Measurements from ENCODE around the gene GPS2. TPM values are rescaled to one million over a fixed set of nuclear protein-coding genes. Genes with fewer than 3 reads are reported as not detected.

GPS2 gene
- total RNA-seq, 4 donors from 2014 or later: 36.1 to 108 (median 57.3) TPM

DNA sequence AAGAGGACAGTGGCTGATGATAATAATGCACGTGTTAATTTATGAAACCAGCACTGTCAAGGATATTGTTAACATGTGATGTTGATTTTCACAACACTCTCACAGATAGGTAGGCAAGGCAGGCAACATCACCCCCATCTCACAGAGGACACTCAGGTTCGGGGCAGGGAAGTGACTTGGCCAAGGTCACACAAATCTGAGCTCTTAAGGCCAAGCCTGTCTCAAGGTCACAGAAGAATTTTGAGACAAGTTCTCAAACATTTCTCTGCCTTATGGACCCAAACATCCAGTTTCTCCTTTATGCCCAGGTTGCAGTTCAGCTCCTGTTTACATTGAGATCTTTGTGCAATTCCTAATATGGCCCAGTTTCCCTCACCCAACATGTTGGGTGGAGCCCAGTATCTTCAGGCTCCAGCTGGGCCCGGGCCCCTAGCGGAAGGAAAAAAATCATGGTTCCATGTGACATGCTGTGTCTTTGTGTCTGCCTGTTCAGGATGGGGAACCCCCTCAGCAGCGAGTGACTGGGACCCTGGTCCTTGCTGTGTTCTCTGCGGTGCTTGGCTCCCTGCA, 32.3 kb downstream of the GPS2 start:
- H3K9me3 ChIP-seq: no peaks in the 10 kb centered on the region
- H3K36me3 ChIP-seq: no peaks in the 10 kb centered on the region
- H3K27ac ChIP-seq: peak overlapping the region in 1 of 4 donors; percentile 86
- 50 to 69% methylated on average over 6 of the region's 6 CpGs for WGBS, 2 donors
- no peak for DNase-seq (ENCODE audit: low spot score in 2 of 2)
- peaks cover 0 to 27% (median 13%) of the 10 kb centered on the region in 4 donors for H3K4me1 ChIP-seq
- peaks cover 0 to 34% of the 10 kb centered on the region in 2 donors for H3K27me3 ChIP-seq
- H3K4me3 ChIP-seq: peak overlapping the region in 1 of 4 donors; percentile 59
- TF ChIP-seq, protein P1, sequence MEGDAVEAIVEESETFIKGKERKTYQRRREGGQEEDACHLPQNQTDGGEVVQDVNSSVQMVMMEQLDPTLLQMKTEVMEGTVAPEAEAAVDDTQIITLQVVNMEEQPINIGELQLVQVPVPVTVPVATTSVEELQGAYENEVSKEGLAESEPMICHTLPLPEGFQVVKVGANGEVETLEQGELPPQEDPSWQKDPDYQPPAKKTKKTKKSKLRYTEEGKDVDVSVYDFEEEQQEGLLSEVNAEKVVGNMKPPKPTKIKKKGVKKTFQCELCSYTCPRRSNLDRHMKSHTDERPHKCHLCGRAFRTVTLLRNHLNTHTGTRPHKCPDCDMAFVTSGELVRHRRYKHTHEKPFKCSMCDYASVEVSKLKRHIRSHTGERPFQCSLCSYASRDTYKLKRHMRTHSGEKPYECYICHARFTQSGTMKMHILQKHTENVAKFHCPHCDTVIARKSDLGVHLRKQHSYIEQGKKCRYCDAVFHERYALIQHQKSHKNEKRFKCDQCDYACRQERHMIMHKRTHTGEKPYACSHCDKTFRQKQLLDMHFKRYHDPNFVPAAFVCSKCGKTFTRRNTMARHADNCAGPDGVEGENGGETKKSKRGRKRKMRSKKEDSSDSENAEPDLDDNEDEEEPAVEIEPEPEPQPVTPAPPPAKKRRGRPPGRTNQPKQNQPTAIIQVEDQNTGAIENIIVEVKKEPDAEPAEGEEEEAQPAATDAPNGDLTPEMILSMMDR (IDR thresholded peaks at IDR 0.05): no peak

DNA sequence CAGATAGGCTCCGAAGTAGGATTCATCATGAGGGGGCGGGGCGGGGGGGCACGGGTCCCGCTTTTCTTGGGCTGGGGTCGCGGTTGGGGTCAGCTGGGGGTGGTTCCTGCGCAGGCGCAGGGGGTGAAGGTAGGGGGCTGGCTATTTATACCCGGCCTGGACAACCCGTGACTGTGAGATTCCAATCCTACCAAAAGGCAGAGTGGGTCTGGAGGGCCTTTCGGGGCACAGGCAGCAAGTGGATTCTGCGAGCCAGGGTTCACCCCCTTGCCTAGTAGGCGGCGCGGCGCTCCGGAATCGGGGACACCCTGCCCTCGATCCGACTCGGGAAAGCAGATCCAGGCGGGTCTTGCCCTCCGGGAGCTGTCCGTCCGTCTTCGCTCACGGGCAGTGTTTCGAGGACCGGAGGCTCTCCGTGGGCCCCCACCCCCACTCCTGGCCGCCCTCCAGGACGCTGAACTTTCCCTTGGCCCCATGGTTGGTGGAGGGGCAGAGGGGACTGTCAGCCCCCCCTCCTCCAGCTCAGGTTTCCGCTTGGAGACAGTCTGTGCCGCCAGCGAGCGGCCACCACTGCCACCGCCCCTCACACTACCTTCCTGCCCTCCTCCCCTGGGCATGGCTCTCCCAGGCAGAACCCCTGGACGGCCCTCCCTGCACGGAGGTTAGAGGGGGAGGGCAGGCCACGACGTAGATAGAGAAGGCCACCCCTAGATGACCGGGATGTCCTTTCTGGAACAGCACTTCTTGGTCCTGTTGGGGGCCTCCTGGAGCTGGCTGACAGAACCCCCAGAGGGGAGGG, 33.0 kb downstream of the GPS2 start:
- WGBS, 2 donors: 1 to 2% methylated on average over 30 to 42 of the region's 43 CpGs
- no peaks in the 10 kb centered on the region for H3K36me3 ChIP-seq
- H3K27me3 ChIP-seq: peaks cover 0 to 27% of the 10 kb centered on the region in 2 donors
- peak overlapping the region; percentile 5 to 59 (median 26) for H3K4me3 ChIP-seq
- no peak for TF ChIP-seq POLR2A (IDR thresholded peaks at IDR 0.05)
- no peak for TF ChIP-seq EP300 (IDR thresholded peaks at IDR 0.05)
- TF ChIP-seq, protein P1 (IDR thresholded peaks at IDR 0.05): no peak
- peaks cover 0 to 27% (median 13%) of the 10 kb centered on the region in 4 donors for H3K4me1 ChIP-seq
- H3K27ac ChIP-seq: peak overlapping the region in 3 of 4 donors; percentile 21 to 86 (median 67)
- no peak for DNase-seq (ENCODE audit: low spot score in 2 of 2)
- H3K9me3 ChIP-seq: no peaks in the 10 kb centered on the region

DNA sequence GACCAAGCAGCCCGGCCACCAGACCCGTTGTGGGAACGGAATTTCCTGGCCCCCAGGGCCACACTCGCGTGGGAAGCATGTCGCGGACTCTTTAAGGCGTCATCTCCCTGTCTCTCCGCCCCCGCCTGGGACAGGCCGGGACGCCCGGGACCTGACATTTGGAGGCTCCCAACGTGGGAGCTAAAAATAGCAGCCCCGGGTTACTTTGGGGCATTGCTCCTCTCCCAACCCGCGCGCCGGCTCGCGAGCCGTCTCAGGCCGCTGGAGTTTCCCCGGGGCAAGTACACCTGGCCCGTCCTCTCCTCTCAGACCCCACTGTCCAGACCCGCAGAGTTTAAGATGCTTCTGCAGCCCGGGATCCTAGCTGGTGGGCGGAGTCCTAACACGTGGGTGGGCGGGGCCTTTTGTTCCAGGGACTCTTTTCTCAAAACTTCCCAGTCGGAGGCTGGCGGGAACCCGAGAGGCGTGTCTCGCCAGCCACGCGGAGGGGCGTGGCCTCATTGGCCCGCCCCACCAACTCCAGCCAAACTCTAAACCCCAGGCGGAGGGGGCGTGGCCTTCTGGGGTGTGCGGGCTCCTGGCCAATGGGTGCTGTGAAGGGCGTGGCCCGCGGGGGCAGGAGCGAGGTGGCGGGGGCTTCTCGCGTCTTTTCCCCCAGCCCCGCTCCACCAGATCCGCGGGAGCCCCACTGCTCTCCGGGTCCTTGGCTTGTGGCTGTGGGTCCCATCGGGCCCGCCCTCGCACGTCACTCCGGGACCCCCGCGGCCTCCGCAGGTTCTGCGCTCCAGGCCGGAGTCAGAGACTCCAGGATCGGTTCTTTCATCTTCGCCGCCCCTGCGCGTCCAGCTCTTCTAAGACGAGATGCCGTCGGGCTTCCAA, 33.8 kb downstream of the GPS2 start, which contains the start of gene SLC2A4:
Gene SLC2A4 (plus strand): TSS at position 645 of the 879 bp plus-strand sequence. CDS start 217 bp downstream, at position 862.
- H3K9me3 ChIP-seq: no peaks in the 10 kb centered on the region
- WGBS, 2 donors: 1% methylated on average over 25 to 45 of the region's 71 CpGs
- TF ChIP-seq, protein P1 (IDR thresholded peaks at IDR 0.05): no peak
- peak; percentile 51 to 70 for TF ChIP-seq EP300 (IDR thresholded peaks at IDR 0.05)
- TF ChIP-seq POLR2A (IDR thresholded peaks at IDR 0.05): peak in 1 of 2 donors; percentile 12
- peaks cover 0 to 20% of the 10 kb centered on the region in 2 donors for H3K27me3 ChIP-seq
- DNase-seq (ENCODE audit: low spot score in 2 of 2): peak; percentile 87 to 95
- H3K27ac ChIP-seq: peak within 1 kb of the TSS; percentile 21 to 86 (median 73)
- peaks cover 0 to 27% (median 13%) of the 10 kb centered on the region in 4 donors for H3K4me1 ChIP-seq
- no peaks in the 10 kb centered on the region for H3K36me3 ChIP-seq
- peak within 1 kb of the TSS; percentile 5 to 59 (median 26) for H3K4me3 ChIP-seq

DNA sequence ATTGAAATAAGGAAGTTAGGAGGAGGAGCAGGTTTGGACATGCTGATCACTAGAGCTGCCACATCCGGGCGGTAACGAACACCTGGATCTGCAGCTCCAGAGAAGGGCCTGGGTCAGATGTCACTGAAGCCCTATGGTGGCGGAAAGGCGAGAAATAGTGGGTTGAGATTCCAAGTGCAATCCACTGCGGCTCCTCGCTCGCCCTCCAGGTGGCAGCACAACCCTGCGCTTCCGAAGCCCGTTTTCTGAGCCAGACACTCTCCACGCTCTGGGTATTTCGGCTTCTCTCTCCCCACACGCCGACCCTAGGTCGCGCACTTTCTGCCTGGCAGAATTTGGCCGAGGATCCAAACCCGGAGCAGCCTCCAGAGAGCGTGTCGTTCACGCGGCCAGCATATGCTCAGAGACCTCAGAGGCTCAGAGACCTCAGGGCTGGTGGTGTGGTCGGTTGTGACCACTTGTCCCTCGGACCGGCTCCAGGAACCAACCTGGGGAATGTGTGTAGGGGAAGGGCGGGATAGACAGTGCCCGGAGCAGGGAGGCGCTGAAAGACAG, 34.6 kb downstream of the GPS2 start:
- peak; percentile 70 to 72 for DNase-seq (ENCODE audit: low spot score in 2 of 2)
- Histone ChIP-seq H3K27me3 (peaks cover 0 to 18% of the 10 kb centered on the region in 2 donors), H3K4me1 (peaks cover 0 to 27% (median 13%) of the 10 kb centered on the region in 4 donors), H3K9me3 (no peaks in the 10 kb centered on the region), H3K27ac (peak overlapping the region; percentile 21 to 86 (median 73)), H3K36me3 (no peaks in the 10 kb centered on the region), H3K4me3 (peak overlapping the region; percentile 5 to 59 (median 26))
- TF ChIP-seq, protein P1 (IDR thresholded peaks at IDR 0.05): peak; percentile 91 to 97 (median 95)
- TF ChIP-seq POLR2A (IDR thresholded peaks at IDR 0.05): no peak
- TF ChIP-seq EP300 (IDR thresholded peaks at IDR 0.05): peak in 1 of 2 donors; percentile 38
- 1% methylated on average over 25 to 26 of the region's 29 CpGs for WGBS, 2 donors
